IMR-90 (cell line): ENCODE results near the gene CERS6. TPM values are rescaled to one million over a fixed set of nuclear protein-coding genes. Genes with fewer than 3 reads are reported as not detected.

ENCODE experiments used
- ATAC-seq: fragments of 200-7000 bp; cut with Tn5 transposase; 2 replicates; pipeline ENCODE4 v1.9.1; 2020; ENCODE audit warnings: low read depth, mild to moderate bottlenecking, moderate library complexity
- BruUV-seq: library from RNA; stranded (reverse); fragments of 400-500 nt; replicated peaks from 2 replicates; lab custom pipeline; 2021; lab: Mats Ljungman, UMichigan
- CTCF ChIA-PET: fragments of 300-600 bp; formaldehyde crosslinking; extraction: SDS; loops from one replicate; lab custom pipeline; 2021; ENCODE audit warnings: antibody characterized with exemption; lab: Yijun Ruan, JAX
- POLR2A ChIA-PET: fragments of 300-600 bp; sonication (Branson Sonifier 250); formaldehyde crosslinking; loops from one replicate; lab custom pipeline; 2022; ENCODE audit warnings: antibody characterized with exemption; ENCODE audit not compliant: unreplicated experiment; lab: Charles Lee
- DNase-seq: peaks from one replicate; pipeline ENCODE4 v3.0.0; 2013
- H2AFZ ChIP-seq: replicated peaks from 2 replicates; pipeline ENCODE3; 2013; ENCODE audit warnings: low read length, mild to moderate bottlenecking; ENCODE audit not compliant: poor library complexity
- H2AK5ac ChIP-seq: 2 replicates; pipeline ENCODE4 v1.6.1; 2013; ENCODE audit warnings: low read depth, low read length, inconsistent platforms
- H2AK9ac ChIP-seq: replicated peaks from 2 replicates; pipeline ENCODE3; 2013; ENCODE audit warnings: mild to moderate bottlenecking, low read depth, low read length, moderate library complexity; ENCODE audit not compliant: poor library complexity
- H2BK120ac ChIP-seq: 2 replicates; pipeline ENCODE4 v1.6.1; 2013; ENCODE audit warnings: low read depth, low read length, inconsistent platforms
- H2BK15ac ChIP-seq: 3 replicates; pipeline ENCODE4 v1.6.1; 2013; ENCODE audit warnings: low read depth, low read length, inconsistent platforms
- H2BK20ac ChIP-seq: 2 replicates; pipeline ENCODE4 v1.6.1; 2013; ENCODE audit warnings: low read depth, mild to moderate bottlenecking, inconsistent platforms, low read length, moderate library complexity
- H2BK5ac ChIP-seq: 2 replicates; pipeline ENCODE4 v1.6.1; 2013; ENCODE audit warnings: mild to moderate bottlenecking, low read depth, low read length, inconsistent platforms; ENCODE audit not compliant: poor library complexity, severe bottlenecking
- H3K14ac ChIP-seq: replicated peaks from 2 replicates; pipeline ENCODE4 v1.6.1; 2013; ENCODE audit warnings: low read depth, low read length, inconsistent platforms
- H3K18ac ChIP-seq: 2 replicates; pipeline ENCODE4 v1.6.1; 2013; ENCODE audit warnings: low read depth, low read length, control low read depth
- H3K23ac ChIP-seq: 2 replicates; pipeline ENCODE4 v1.6.1; 2013; ENCODE audit warnings: low read depth, low read length, inconsistent platforms
- H3K27ac ChIP-seq: 2 replicates; pipeline ENCODE4 v1.5.1; 2013; ENCODE audit warnings: mild to moderate bottlenecking, control low read depth, low read length; ENCODE audit not compliant: insufficient read depth
- H3K27me3 ChIP-seq: 2 replicates; pipeline ENCODE4 v1.6.1; 2013; ENCODE audit warnings: low read length; ENCODE audit not compliant: control insufficient read depth, insufficient read depth
- H3K36me3 ChIP-seq: 2 replicates; pipeline ENCODE4 v1.6.1; 2013; ENCODE audit warnings: low read length, mixed read lengths; ENCODE audit not compliant: control insufficient read depth, insufficient read depth
- H3K4ac ChIP-seq: 2 replicates; pipeline ENCODE4 v1.6.1; 2013; ENCODE audit warnings: low read depth, low read length, inconsistent platforms
- H3K4me1 ChIP-seq: 2 replicates; pipeline ENCODE4 v1.6.1; 2013; ENCODE audit warnings: low read length, mixed read lengths; ENCODE audit not compliant: control insufficient read depth, insufficient read depth
- H3K4me2 ChIP-seq: 2 replicates; pipeline ENCODE4 v1.6.1; 2013; ENCODE audit warnings: low read depth, mild to moderate bottlenecking, control low read depth, low read length, moderate library complexity
- H3K4me3 ChIP-seq: 2 replicates; pipeline ENCODE4 v1.5.1; 2013; ENCODE audit warnings: low read depth, mild to moderate bottlenecking, control low read depth, low read length, moderate library complexity; ENCODE audit not compliant: insufficient read depth
- H3K56ac ChIP-seq: 2 replicates; pipeline ENCODE4 v1.6.1; 2013; ENCODE audit warnings: low read length, inconsistent platforms; ENCODE audit not compliant: insufficient read depth; ENCODE audit errors: extremely low read depth
- H3K79me1 ChIP-seq, 2 experiments: 2 replicates each; pipeline ENCODE4 v1.6.1; 2013; ENCODE audit warnings: low read length in 2 of 2, inconsistent platforms in 1 of 2, low read depth in 1 of 2
- H3K9ac ChIP-seq: 2 replicates; pipeline ENCODE4 v1.6.1; 2013; ENCODE audit warnings: low read depth, low read length, control low read depth
- H3K9me1 ChIP-seq: 2 replicates; pipeline ENCODE4 v1.6.1; 2013; ENCODE audit warnings: low read length, inconsistent platforms; ENCODE audit not compliant: insufficient read depth
- H3K9me3 ChIP-seq: 2 replicates; pipeline ENCODE4 v1.6.1; 2013; ENCODE audit warnings: low read length; ENCODE audit not compliant: control insufficient read depth, insufficient read depth
- H4K20me1 ChIP-seq: 2 replicates; pipeline ENCODE4 v1.6.1; 2013; ENCODE audit warnings: low read length, inconsistent platforms; ENCODE audit not compliant: insufficient read depth
- H4K5ac ChIP-seq: 2 replicates; pipeline ENCODE4 v1.6.1; 2013; ENCODE audit warnings: mild to moderate bottlenecking, low read depth, low read length, control low read depth
- H4K8ac ChIP-seq, 2 experiments: 2 replicates each; pipeline ENCODE4 v1.6.1; 2013; ENCODE audit warnings: low read depth in 2 of 2, low read length in 2 of 2, control low read depth in 1 of 2, inconsistent platforms in 1 of 2
- H4K91ac ChIP-seq: 2 replicates; pipeline ENCODE4 v1.6.1; 2013; ENCODE audit warnings: low read depth, low read length, inconsistent platforms; ENCODE audit not compliant: insufficient read depth
- BHLHE40 ChIP-seq: fragments of 150-350 bp; IDR thresholded peaks from 2 replicates; pipeline ENCODE4 v1.6.1; 2016; ENCODE audit warnings: mild to moderate bottlenecking, low read depth, low read length
- CEBPB ChIP-seq: IDR thresholded peaks from 2 replicates; pipeline ENCODE4 v1.6.1; 2012; ENCODE audit warnings: low read depth, low read length, improper control_type of control experiment
- CTCF ChIP-seq: conservative IDR thresholded peaks from 2 replicates; pipeline ENCODE4 v1.5.1; 2012; ENCODE audit warnings: mild to moderate bottlenecking, low read depth, low read length, improper control_type of control experiment
- MAFK ChIP-seq: IDR thresholded peaks from 2 replicates; pipeline ENCODE4 v1.6.1; 2012; ENCODE audit warnings: low read depth, low read length, improper control_type of control experiment
- MAZ ChIP-seq: IDR thresholded peaks from 2 replicates; pipeline ENCODE4 v1.6.1; 2012; ENCODE audit warnings: low read depth, mild to moderate bottlenecking, low read length, improper control_type of control experiment, moderate library complexity, borderline replicate concordance
- MXI1 ChIP-seq: IDR thresholded peaks from 2 replicates; pipeline ENCODE4 v1.6.1; 2012; ENCODE audit warnings: low read depth, mild to moderate bottlenecking, low read length, moderate library complexity, borderline replicate concordance
- NFE2L2 ChIP-seq: fragments of 150-350 bp; IDR thresholded peaks from 2 replicates; pipeline ENCODE4 v1.6.1; 2016; ENCODE audit warnings: low read depth, mild to moderate bottlenecking, low read length
- POLR2A ChIP-seq: IDR thresholded peaks from 2 replicates; pipeline ENCODE4 v1.6.1; 2012; ENCODE audit warnings: mild to moderate bottlenecking, low read depth, low read length
- RAD21 ChIP-seq: IDR thresholded peaks from 2 replicates; pipeline ENCODE4 v1.6.1; 2012; ENCODE audit warnings: low read length, improper control_type of control experiment
- RCOR1 ChIP-seq: IDR thresholded peaks from 2 replicates; pipeline ENCODE4 v1.6.1; 2012; ENCODE audit warnings: mild to moderate bottlenecking, low read length, improper control_type of control experiment; ENCODE audit not compliant: insufficient replicate concordance
- RFX5 ChIP-seq: IDR thresholded peaks from 2 replicates; pipeline ENCODE4 v1.8.0; 2012; ENCODE audit warnings: low read depth, mild to moderate bottlenecking, low read length, moderate library complexity
- SMC3 ChIP-seq: fragments of 150-350 bp; IDR thresholded peaks from 2 replicates; pipeline ENCODE4 v1.6.1; 2016; ENCODE audit warnings: low read depth, mild to moderate bottlenecking, antibody characterized with exemption, low read length, moderate library complexity
- USF2 ChIP-seq: fragments of 150-350 bp; IDR thresholded peaks from 2 replicates; pipeline ENCODE4 v1.6.1; 2017; ENCODE audit warnings: mild to moderate bottlenecking, antibody characterized with exemption, low read length, low read depth
- WGBS, 2 experiments: methylation state at CpG; one replicate each; pipeline versions ENCODE4 v1.1.5 to v1.1.7; 2013; ENCODE audit warnings: missing lambda C conversion rate in 2 of 2; ENCODE audit not compliant: insufficient read length in 1 of 2; ENCODE audit errors: extremely low coverage in 2 of 2; 5-methylcytosine and 5-hydroxymethylcytosine counted together
- dilution Hi-C: fragments of 300-500 bp; cut with HindIII; formaldehyde crosslinking; loops from one replicate; pipeline ENCODE4 v1.14.3; 2018; ENCODE audit warnings: low sequenced_read_pairs; ENCODE audit not compliant: unreplicated experiment
- in situ Hi-C: fragments of 300-500 bp; cut with MboI; formaldehyde crosslinking; loops from 3 replicates; pipeline ENCODE4 v1.14.3; 2019; ENCODE audit warnings: low sequenced_read_pairs, inconsistent platforms, mixed read lengths
- intact Hi-C: fragments of 100-400 bp; cut with micrococcal nuclease; formaldehyde crosslinking; loops from 2 replicates; pipeline ENCODE4 v1.10.0; 2022
- polyA plus RNA-seq, 3 experiments: library from polyadenylated mRNA; depleted of rRNA; stranded (reverse); fragments of >200 nt; gene quantifications; 2 replicates each; pipeline ENCODE4 v1.2.3, GENCODE V29; 2012; ENCODE audit warnings: low replicate concordance in 1 of 3
- total RNA-seq: library from RNA; depleted of rRNA; stranded (reverse); fragments of >200 nt; gene quantifications from 2 replicates; pipeline ENCODE4 v1.2.3, GENCODE V29; 2012

The CERS6 gene
- total and polyA plus RNA-seq, 2 of the 4 experiments (the other 2 are of a cell fraction): 2.1 to 5.7 TPM

DNA sequence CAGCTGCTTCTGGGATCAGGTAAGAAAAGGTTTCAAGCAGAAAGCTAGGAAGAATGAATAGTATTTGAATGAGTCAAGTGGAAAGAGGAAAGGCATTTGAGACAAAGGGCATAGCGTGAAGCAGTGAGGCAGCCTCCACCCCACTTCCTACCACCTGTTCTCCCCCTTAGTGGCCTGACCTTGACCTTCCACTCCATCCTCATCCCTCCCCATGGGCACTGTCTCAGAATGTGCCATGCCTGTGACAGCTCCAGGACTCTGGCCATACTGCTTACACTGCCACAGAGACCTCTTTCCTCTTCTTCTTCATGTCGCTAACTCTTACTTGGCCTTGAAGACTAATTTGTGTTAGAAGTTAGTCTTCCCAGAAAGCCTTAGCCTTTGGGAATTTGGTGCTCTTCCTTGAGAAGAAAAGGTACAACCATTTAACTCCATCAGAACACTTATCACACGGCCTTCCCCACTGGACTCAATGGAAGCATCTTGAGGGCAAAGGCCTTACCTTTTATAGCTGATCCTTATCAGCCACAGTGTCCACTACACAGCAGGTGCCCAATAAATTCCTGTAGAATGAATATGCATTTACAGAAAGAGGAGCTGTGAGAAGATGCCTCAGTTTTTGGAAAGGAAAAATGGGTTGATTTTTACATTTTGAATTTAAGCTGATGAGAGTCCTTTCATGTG is 331.2 kb downstream of the CERS6 start:
- TF ChIP-seq SMC3: no peak
- TF ChIP-seq BHLHE40: no peak
- TF ChIP-seq MAFK: no peak
- no peak for TF ChIP-seq CTCF
- TF ChIP-seq POLR2A: no peak
- no peak for TF ChIP-seq MAZ
- TF ChIP-seq MXI1: no peak
- TF ChIP-seq RAD21: no peak
- no peak for TF ChIP-seq NFE2L2
- no peak for TF ChIP-seq CEBPB
- TF ChIP-seq RFX5: no peak
- no peak for TF ChIP-seq USF2
- TF ChIP-seq RCOR1: no peak
- H4K91ac ChIP-seq: no peak overlapping the region
- no peaks in the 10 kb centered on the region for H3K9me1 ChIP-seq
- no peak overlapping the region for H2AK9ac ChIP-seq
- no peak overlapping the region for H3K4ac ChIP-seq
- H3K9me3 ChIP-seq: no peaks in the 10 kb centered on the region
- BruUV-seq: no TSS peak
- H3K56ac ChIP-seq: no peak overlapping the region
- no peak overlapping the region for H3K4me2 ChIP-seq
- H3K27ac ChIP-seq: no peak overlapping the region
- DNase-seq (no peak), ATAC-seq (no peak)
- H3K27me3 ChIP-seq: no peaks in the 10 kb centered on the region; the same call in none of the 2 replicates
- no peak overlapping the region for H2BK20ac ChIP-seq
- H3K4me3 ChIP-seq: no peak overlapping the region
- no peaks in the 10 kb centered on the region for H4K20me1 ChIP-seq
- H2AFZ ChIP-seq: no peak overlapping the region
- dilution Hi-C loops (no loop called here), intact Hi-C loops (no loop called here), in situ Hi-C loops (no loop called here)
- no peak overlapping the region for H2BK5ac ChIP-seq
- H3K36me3 ChIP-seq: no peaks in the 10 kb centered on the region
- H3K23ac ChIP-seq: no peak overlapping the region
- H3K18ac ChIP-seq: no peak overlapping the region
- no peak overlapping the region for H2AK5ac ChIP-seq
- H2BK120ac ChIP-seq: no peak overlapping the region
- H3K4me1 ChIP-seq: no peaks in the 10 kb centered on the region
- ChIA-PET CTCF (no interaction called here), POLR2A (no interaction called here)
- H3K14ac ChIP-seq: no peak overlapping the region
- H2BK15ac ChIP-seq: no peak overlapping the region
- no peak overlapping the region for H4K8ac ChIP-seq
- no peaks in the 10 kb centered on the region for H3K79me1 ChIP-seq
- H3K9ac ChIP-seq: no peak overlapping the region
- no peak overlapping the region for H4K5ac ChIP-seq
- no CpG with 5 or more reads among the region's 3 CpGs for WGBS, 2 experiments
